HUDEP-2 (cell line): Measurements from ENCODE around the gene TNK2.
"Not testable (repeated sequence)": the region's sequence is repeated elsewhere in the genome, so short reads cannot be mapped to it uniquely, and the experiment has no call there.

Experiments used
- DNase-seq, 76 experiments: peaks; one replicate each; lab custom pipeline; 2025; ENCODE audit not compliant: unreplicated experiment in 76 of 76; lab: John Stamatoyannopoulos, UW

The TNK2 gene

GRCh38 chr3:195918176-195918575, 9.8 kb upstream of the TNK2 start:
- DNase-seq = no peak

- DNase-seq = no peak
Observed at GRCh38 chr3:195916991-195917390, 8.6 kb upstream of the TNK2 start.

GRCh38 chr3:195916291-195916690, 7.9 kb upstream of the TNK2 start:
- no peak for DNase-seq

- no peak for DNase-seq
Observed at GRCh38 chr3:195914648-195915473, 6.5 kb upstream of the TNK2 start.

GRCh38 chr3:195914146-195914545, 5.8 kb upstream of the TNK2 start:
- not testable (repeated sequence) for DNase-seq

GRCh38 chr3:195913382-195913781, 5.0 kb upstream of the TNK2 start:
- DNase-seq = no peak

GRCh38 chr3:195911946-195912270, 3.6 kb upstream of the TNK2 start:
- peak in 19 of 76 experiments; percentile 6 to 48 (median 16) for DNase-seq

GRCh38 chr3:195911041-195911945, 2.9 kb upstream of the TNK2 start:
- no peak for DNase-seq

GRCh38 chr3:195910499-195910845, 2.1 kb upstream of the TNK2 start:
- no peak for DNase-seq

- peak in 67 of 76 experiments; percentile 5 to 85 (median 67) for DNase-seq
Observed at GRCh38 chr3:195909644-195910498, 1.5 kb upstream of the TNK2 start.

GRCh38 chr3:195908694-195909581, 587 bp upstream of the TNK2 start:
- peak in 6 of 76 experiments; percentile 5 to 52 (median 36) for DNase-seq

- DNase-seq = peak in 2 of 76 experiments; percentile 83 to 86
Observed at GRCh38 chr3:195907684-195907933, 742 bp downstream of the TNK2 start.

GRCh38 chr3:195906865-195907683, 1.3 kb downstream of the TNK2 start:
- DNase-seq = peak in 10 of 76 experiments; percentile 11 to 55 (median 27)

- no peak for DNase-seq
Observed at GRCh38 chr3:195905970-195906864, 2.1 kb downstream of the TNK2 start.

- DNase-seq = no peak
Observed at GRCh38 chr3:195904368-195904767, 4.0 kb downstream of the TNK2 start.

- no peak for DNase-seq
Observed at GRCh38 chr3:195903950-195904290, 4.4 kb downstream of the TNK2 start.

- DNase-seq = not testable (repeated sequence)
Observed at GRCh38 chr3:195902634-195903033, 5.7 kb downstream of the TNK2 start.

- DNase-seq = not testable (repeated sequence)
Observed at GRCh38 chr3:195901836-195902585, 6.3 kb downstream of the TNK2 start.
